PC-9 (cell line): ENCODE data around the gene CD55. TPM values are rescaled to one million over a fixed set of nuclear protein-coding genes. Genes with fewer than 3 reads are reported as not detected.

Experiments
- BruUV-seq: library from RNA; stranded (reverse); fragments of 400-500 nt; replicated peaks from 2 replicates; lab custom pipeline; 2021; lab: Mats Ljungman, UMichigan
- CTCF ChIA-PET: fragments of 300-600 bp; sonication (Branson Sonifier 250); formaldehyde crosslinking; loops from one replicate; lab custom pipeline; 2022; ENCODE audit warnings: antibody characterized with exemption; lab: Charles Lee
- POLR2A ChIA-PET: fragments of 300-600 bp; sonication (Branson Sonifier 250); formaldehyde crosslinking; loops from one replicate; lab custom pipeline; 2022; ENCODE audit warnings: antibody characterized with exemption; ENCODE audit not compliant: unreplicated experiment; lab: Charles Lee
- DNase-seq, 2 experiments: peaks; one replicate each; pipeline versions ENCODE4 v3.0.0 to v3.0.0-alpha.2; 2015 to 2022; ENCODE audit warnings: mixed read lengths in 1 of 2
- H2AFZ ChIP-seq: fragments of 200-600 bp; sonication (generic); 2 replicates; pipeline ENCODE4 v1.8.1; 2017; ENCODE audit warnings: antibody characterized with exemption
- H3F3A ChIP-seq: fragments of 200-600 bp; sonication (generic); 2 replicates; pipeline ENCODE4 v1.8.1; 2017; ENCODE audit warnings: antibody characterized with exemption, mild to moderate bottlenecking, low read depth; ENCODE audit not compliant: insufficient read depth
- H3K27ac ChIP-seq: fragments of 200-600 bp; sonication (generic); 2 replicates; pipeline ENCODE4 v1.6.1; 2016; ENCODE audit warnings: mixed run types
- H3K27me3 ChIP-seq: fragments of 200-600 bp; sonication (generic); 2 replicates; pipeline ENCODE4 v1.6.1; 2016; ENCODE audit warnings: low read depth, mixed run types; ENCODE audit not compliant: insufficient read depth
- H3K36me3 ChIP-seq: fragments of 200-600 bp; sonication (generic); 2 replicates; pipeline ENCODE4 v1.6.1; 2016; ENCODE audit warnings: low read depth, mixed run types
- H3K4me1 ChIP-seq: fragments of 200-600 bp; sonication (generic); replicated peaks from 2 replicates; pipeline ENCODE4 v1.6.1; 2016; ENCODE audit warnings: mixed run types; ENCODE audit not compliant: insufficient read depth
- H3K4me2 ChIP-seq: fragments of 200-600 bp; sonication (generic); 2 replicates; pipeline ENCODE4 v1.6.1; 2017; ENCODE audit warnings: mixed run types
- H3K4me3 ChIP-seq: fragments of 200-600 bp; sonication (generic); 2 replicates; pipeline ENCODE4 v1.6.1; 2016; ENCODE audit warnings: mixed run types
- H3K79me2 ChIP-seq: fragments of 200-600 bp; sonication (generic); 2 replicates; pipeline ENCODE4 v1.6.1; 2017; ENCODE audit warnings: low read depth, mixed run types
- H3K9me2 ChIP-seq: fragments of 200-600 bp; sonication (generic); 2 replicates; pipeline ENCODE4 v1.8.1; 2017; ENCODE audit warnings: mild to moderate bottlenecking; ENCODE audit not compliant: insufficient read depth
- H3K9me3 ChIP-seq: fragments of 200-600 bp; sonication (generic); 2 replicates; pipeline ENCODE4 v1.8.1; 2016; ENCODE audit warnings: low read depth; ENCODE audit not compliant: insufficient read depth
- H4K20me1 ChIP-seq: fragments of 200-600 bp; sonication (generic); 2 replicates; pipeline ENCODE4 v1.8.1; 2017; ENCODE audit not compliant: insufficient read depth
- CTCF ChIP-seq: fragments of 200-600 bp; sonication (generic); conservative IDR thresholded peaks from 2 replicates; pipeline ENCODE4 v1.6.1; 2017; ENCODE audit warnings: mixed run types, antibody characterized with exemption, mild to moderate bottlenecking, moderate library complexity
- EZH2 ChIP-seq: fragments of 200-600 bp; sonication (generic); IDR thresholded peaks from 2 replicates; pipeline ENCODE4 v1.8.0; 2017; ENCODE audit warnings: antibody characterized with exemption, low read depth
- intact Hi-C: fragments of 100-400 bp; cut with micrococcal nuclease; formaldehyde crosslinking; loops from one replicate; pipeline ENCODE4 v1.10.0; 2022; ENCODE audit not compliant: unreplicated experiment
- total RNA-seq: library from RNA; stranded (reverse); gene quantifications from 2 replicates; pipeline ENCODE4 v1.2.3, GENCODE V29; 2021

Gene CD55
- total RNA-seq, 1 experiment from 2014 or later: 45.9 TPM

GRCh38 chr1:207363871-207364270, 42.4 kb downstream of the CD55 start:
- no peak for DNase-seq
- POLR2A ChIA-PET: no interaction called here
- Histone ChIP-seq H2AFZ (no peak overlapping the region), H3K4me2 (no peak overlapping the region), H3K9me2 (no peaks in the 10 kb centered on the region), H3K79me2 (no peaks in the 10 kb centered on the region), H3K9me3 (no peaks in the 10 kb centered on the region), H3K4me3 (no peak overlapping the region), H3F3A (no peaks in the 10 kb centered on the region), H4K20me1 (no peaks in the 10 kb centered on the region), H3K36me3 (peaks cover 4% of the 10 kb centered on the region; the same call in 1 of the 2 replicates), H3K27me3 (no peaks in the 10 kb centered on the region), H3K4me1 (no peaks in the 10 kb centered on the region), H3K27ac (no peak overlapping the region)
- CTCF ChIA-PET: no interaction called here
- intact Hi-C loops: no loop called here
- no peak for TF ChIP-seq CTCF
- TF ChIP-seq EZH2: no peak
- no TSS peak for BruUV-seq

DNA sequence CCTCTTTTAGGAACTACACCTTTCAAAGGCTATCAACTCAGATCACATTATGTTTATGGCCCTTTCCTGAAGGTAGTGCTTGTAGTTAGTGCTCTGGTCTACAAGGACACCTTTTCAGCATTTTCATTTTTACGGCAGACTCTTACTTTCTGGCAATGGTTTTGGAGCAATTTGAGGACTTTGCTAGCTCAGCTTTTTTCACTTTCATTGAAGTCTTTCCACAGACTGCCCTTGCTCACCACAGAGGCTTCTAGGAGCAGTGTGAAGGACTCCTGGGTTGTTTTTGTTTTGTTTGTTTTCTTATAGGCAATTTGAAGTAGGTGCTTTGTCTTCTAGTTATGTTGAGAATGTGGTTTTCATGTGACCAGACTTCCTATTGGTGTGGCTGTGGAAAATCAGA, 43.1 kb downstream of the CD55 start:
- H2AFZ ChIP-seq: no peak overlapping the region
- no peak overlapping the region for H3K4me2 ChIP-seq
- peaks cover 4% of the 10 kb centered on the region; the same call in 1 of the 2 replicates for H3K36me3 ChIP-seq
- no peaks in the 10 kb centered on the region for H3K9me2 ChIP-seq
- no peak overlapping the region for H3K4me3 ChIP-seq
- no peaks in the 10 kb centered on the region for H3K79me2 ChIP-seq
- CTCF ChIA-PET: no interaction called here
- TF ChIP-seq CTCF (no peak), EZH2 (no peak)
- H3K4me1 ChIP-seq: no peaks in the 10 kb centered on the region
- BruUV-seq: no TSS peak
- no peaks in the 10 kb centered on the region for H3K9me3 ChIP-seq
- no peaks in the 10 kb centered on the region for H3K27me3 ChIP-seq
- no peaks in the 10 kb centered on the region for H4K20me1 ChIP-seq
- DNase-seq: no peak
- no peaks in the 10 kb centered on the region for H3F3A ChIP-seq
- intact Hi-C loops: no loop called here
- no peak overlapping the region for H3K27ac ChIP-seq
- POLR2A ChIA-PET: no interaction called here

DNA sequence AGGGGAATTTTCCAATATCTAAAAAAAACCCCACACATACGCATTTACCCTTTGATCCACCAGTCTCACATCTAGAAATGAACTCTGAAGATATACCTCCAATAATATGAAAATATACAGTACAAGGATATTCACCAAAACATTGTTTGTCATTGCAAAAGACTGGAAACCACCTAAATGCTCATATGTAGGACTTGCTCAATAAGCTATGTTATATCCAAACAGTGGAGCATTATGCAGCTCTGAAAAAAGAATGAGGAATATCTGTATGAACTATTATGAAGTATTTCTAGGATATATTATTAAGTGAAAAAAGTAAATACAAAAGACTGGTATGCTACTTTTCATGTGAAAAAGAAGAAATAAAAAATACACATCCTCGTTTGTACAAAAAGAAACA, 43.6 kb downstream of the CD55 start:
- H2AFZ ChIP-seq: no peak overlapping the region
- no peaks in the 10 kb centered on the region for H3F3A ChIP-seq
- ChIA-PET CTCF (no interaction called here), POLR2A (no interaction called here)
- no peaks in the 10 kb centered on the region for H3K9me2 ChIP-seq
- no peak overlapping the region for H3K4me3 ChIP-seq
- no peaks in the 10 kb centered on the region for H3K27me3 ChIP-seq
- H3K4me2 ChIP-seq: no peak overlapping the region
- no peaks in the 10 kb centered on the region for H3K79me2 ChIP-seq
- H4K20me1 ChIP-seq: no peaks in the 10 kb centered on the region
- H3K4me1 ChIP-seq: no peaks in the 10 kb centered on the region
- TF ChIP-seq CTCF: no peak
- TF ChIP-seq EZH2: no peak
- H3K36me3 ChIP-seq: peaks cover 4% of the 10 kb centered on the region; the same call in 1 of the 2 replicates
- intact Hi-C loops: no loop called here
- no peaks in the 10 kb centered on the region for H3K9me3 ChIP-seq
- DNase-seq: no peak
- no TSS peak for BruUV-seq
- H3K27ac ChIP-seq: no peak overlapping the region
